ENCODE measurements around the gene USP7. TPM values are rescaled to one million over a fixed set of nuclear protein-coding genes. Genes with fewer than 3 reads are reported as not detected.

USP7 gene
- total and polyA plus RNA-seq, 12 donors: 22.2 to 84.8 (median 65.7) TPM

GRCh38 chr16:8892101-8892575 lies 71.6 kb downstream of the USP7 start:
- Histone ChIP-seq H3K27me3 (no peaks in the 10 kb centered on the region), H3K9me3 (no peaks in the 10 kb centered on the region), H3K4me1 (peaks cover 0 to 31% (median 13%) of the 10 kb centered on the region in 9 donors), H3K27ac (no peak overlapping the region), H3K4me3 (no peak overlapping the region), H3K36me3 (peaks cover 0 to 81% (median 59%) of the 10 kb centered on the region in 9 donors)
- DNase-seq (no peak), ATAC-seq (peak in 1 of 8 donors; percentile 29)
- 75 to 78% methylated on average over 16 of the region's 16 CpGs for WGBS, 2 donors
- TF ChIP-seq, protein P1, sequence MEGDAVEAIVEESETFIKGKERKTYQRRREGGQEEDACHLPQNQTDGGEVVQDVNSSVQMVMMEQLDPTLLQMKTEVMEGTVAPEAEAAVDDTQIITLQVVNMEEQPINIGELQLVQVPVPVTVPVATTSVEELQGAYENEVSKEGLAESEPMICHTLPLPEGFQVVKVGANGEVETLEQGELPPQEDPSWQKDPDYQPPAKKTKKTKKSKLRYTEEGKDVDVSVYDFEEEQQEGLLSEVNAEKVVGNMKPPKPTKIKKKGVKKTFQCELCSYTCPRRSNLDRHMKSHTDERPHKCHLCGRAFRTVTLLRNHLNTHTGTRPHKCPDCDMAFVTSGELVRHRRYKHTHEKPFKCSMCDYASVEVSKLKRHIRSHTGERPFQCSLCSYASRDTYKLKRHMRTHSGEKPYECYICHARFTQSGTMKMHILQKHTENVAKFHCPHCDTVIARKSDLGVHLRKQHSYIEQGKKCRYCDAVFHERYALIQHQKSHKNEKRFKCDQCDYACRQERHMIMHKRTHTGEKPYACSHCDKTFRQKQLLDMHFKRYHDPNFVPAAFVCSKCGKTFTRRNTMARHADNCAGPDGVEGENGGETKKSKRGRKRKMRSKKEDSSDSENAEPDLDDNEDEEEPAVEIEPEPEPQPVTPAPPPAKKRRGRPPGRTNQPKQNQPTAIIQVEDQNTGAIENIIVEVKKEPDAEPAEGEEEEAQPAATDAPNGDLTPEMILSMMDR (IDR thresholded peaks at IDR 0.05): no peak
- intact Hi-C loops (cut with DNase I): no loop called here

DNA sequence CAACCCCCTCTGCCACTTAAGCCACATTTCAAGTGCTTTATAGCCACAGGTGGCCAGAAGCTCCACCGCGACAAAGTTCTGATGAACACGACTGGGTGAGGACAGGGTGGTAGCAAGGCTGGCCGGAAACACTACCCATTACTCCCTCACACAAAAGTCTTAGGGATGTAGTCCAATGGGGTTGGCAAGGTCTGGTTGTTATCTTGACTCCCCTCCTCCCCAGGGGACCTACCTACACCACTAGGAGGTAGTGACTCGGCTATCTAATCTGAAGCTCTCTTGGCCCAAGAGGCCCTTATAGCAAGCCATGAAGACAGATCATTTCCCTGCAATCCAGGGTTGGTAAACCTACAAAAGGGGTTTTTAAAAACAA lies 73.2 kb downstream of the USP7 start:
- ATAC-seq: no peak
- WGBS, 2 donors: 63 to 74% methylated on average over 5 of the region's 5 CpGs
- DNase-seq: no peak
- no peaks in the 10 kb centered on the region for H3K9me3 ChIP-seq
- no peak overlapping the region for H3K4me3 ChIP-seq
- H3K27ac ChIP-seq: no peak overlapping the region
- H3K4me1 ChIP-seq: peaks cover 0 to 43% (median 24%) of the 10 kb centered on the region in 9 donors
- TF ChIP-seq, protein P1 (IDR thresholded peaks at IDR 0.05): no peak
- peaks cover 0 to 65% (median 43%) of the 10 kb centered on the region in 9 donors for H3K36me3 ChIP-seq
- H3K27me3 ChIP-seq: no peaks in the 10 kb centered on the region
- intact Hi-C loops (cut with DNase I): no loop called here

- no peak for ATAC-seq
- WGBS, 2 donors: 80 to 85% methylated on average over 14 of the region's 14 CpGs
- Histone ChIP-seq H3K27ac (no peak overlapping the region), H3K4me1 (peaks cover 0 to 44% (median 24%) of the 10 kb centered on the region in 9 donors), H3K4me3 (no peak overlapping the region), H3K9me3 (no peaks in the 10 kb centered on the region), H3K27me3 (peaks cover 0 to under 1% (median 0%) of the 10 kb centered on the region in 7 donors), H3K36me3 (peaks cover 0 to 60% (median 37%) of the 10 kb centered on the region in 9 donors)
- DNase-seq: no peak
- TF ChIP-seq, protein P1 (IDR thresholded peaks at IDR 0.05): no peak
- intact Hi-C loops (cut with DNase I): loop anchor here in 1 of 10 donors (10.0 kb wide), 1 partner anchor 325 kb away; no protein-coding TSS in a partner anchor
Measured at GRCh38 chr16:8889893-8890548, 73.7 kb downstream of the USP7 start.

DNA sequence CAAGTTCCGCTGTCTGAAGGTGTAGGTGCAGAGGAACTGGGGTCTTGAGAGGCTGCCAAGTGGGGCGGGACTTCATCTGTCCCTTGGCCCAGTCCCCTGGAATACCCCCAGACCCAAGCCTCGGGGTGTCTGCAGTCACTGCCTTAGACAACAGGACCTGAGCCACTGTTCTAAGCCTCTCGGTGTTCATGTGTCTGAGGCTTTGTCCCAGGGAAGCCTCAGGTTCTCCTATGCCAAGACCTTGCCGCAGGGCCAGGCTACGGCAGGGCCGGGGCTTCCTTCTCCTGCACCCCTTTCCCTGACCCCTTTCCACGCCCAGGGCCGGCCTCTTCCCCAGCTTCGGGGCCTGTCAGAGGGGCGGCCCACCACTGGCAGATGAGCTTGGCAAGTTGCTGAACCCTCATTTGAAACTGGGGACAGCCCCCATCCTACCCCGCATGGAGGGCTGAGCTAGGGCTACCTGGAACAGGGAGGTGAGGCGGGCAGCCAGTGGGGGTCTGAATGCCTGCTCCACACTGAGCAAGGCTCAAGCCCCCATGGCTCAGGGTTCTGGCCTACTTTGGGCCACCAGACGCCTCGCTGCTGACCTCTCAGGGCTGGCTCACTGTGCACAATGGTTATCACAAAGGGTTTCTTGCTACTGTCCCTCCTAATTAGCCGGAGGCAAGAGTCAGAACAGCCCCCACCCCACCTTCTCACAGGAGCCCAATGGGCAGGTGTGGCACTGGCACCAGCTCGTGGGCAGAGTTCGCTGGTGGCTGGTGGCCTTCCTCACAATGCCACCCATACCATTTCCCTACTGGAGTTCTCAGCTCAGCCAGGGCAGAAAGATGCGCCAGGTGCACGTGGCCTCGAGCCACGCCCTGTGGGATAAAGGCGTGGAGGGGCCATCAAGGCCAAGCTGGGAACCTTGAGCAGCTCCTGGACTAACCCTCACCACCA lies 74.5 kb downstream of the USP7 start:
- 88 to 90% methylated on average over 23 of the region's 23 CpGs for WGBS, 2 donors
- Histone ChIP-seq H3K4me1 (peaks cover 0 to 44% (median 24%) of the 10 kb centered on the region in 9 donors), H3K36me3 (peaks cover 0 to 52% (median 29%) of the 10 kb centered on the region in 9 donors), H3K9me3 (no peaks in the 10 kb centered on the region), H3K4me3 (no peak overlapping the region), H3K27me3 (peaks cover 0 to 6% (median 0%) of the 10 kb centered on the region in 7 donors), H3K27ac (no peak overlapping the region)
- DNase-seq (no peak), ATAC-seq (peak in 1 of 8 donors; percentile 7)
- intact Hi-C loops (cut with DNase I): loop anchor here in 1 of 10 donors (10.0 kb wide), 1 partner anchor 324 kb away; no protein-coding TSS in a partner anchor
- TF ChIP-seq, protein P1 (IDR thresholded peaks at IDR 0.05): no peak
